Stimulated activated CD4-positive, alpha-beta T cell treated with anti-CD3 and anti-CD28 coated beads, Interleukin-2, amount 100 ng/mL, for 48 hours (primary cell): ENCODE measurements around the gene IFI30.
A peak's percentile ranks its signal among the peaks of the same experiment; 100 is the strongest.

ENCODE experiments used
- DNase-seq, 2 donors: peaks; one replicate each; pipeline ENCODE4 v3.0.0-alpha.2; 2020

Gene IFI30

GRCh38 chr19:18173572-18174288, at the start of gene IFI30:
Gene IFI30, plus strand, starts transcription at chr19:18173813. Its CDS starts 29 bp downstream, at chr19:18173842.
- DNase-seq = peak; percentile 47 to 63

DNA sequence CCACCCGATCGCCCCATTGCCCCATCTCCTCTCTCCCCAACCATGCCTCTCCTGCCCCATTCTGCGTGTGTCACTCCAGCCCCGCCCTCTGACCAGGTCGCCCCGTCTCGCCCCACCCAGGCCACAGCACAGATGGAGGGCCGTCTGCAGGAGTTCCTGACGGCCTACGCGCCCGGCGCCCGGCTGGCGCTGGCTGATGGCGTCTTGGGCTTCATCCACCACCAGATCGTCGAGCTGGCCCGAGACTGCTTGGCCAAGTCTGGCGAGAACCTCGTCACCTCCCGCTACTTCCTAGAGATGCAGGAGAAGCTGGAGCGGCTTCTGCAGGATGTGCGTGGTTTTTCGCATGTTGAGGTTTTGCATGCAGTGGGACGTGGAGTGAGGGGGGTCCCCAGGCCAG, 49.8 kb upstream of the IFI30 start:
- no peak for DNase-seq

DNA sequence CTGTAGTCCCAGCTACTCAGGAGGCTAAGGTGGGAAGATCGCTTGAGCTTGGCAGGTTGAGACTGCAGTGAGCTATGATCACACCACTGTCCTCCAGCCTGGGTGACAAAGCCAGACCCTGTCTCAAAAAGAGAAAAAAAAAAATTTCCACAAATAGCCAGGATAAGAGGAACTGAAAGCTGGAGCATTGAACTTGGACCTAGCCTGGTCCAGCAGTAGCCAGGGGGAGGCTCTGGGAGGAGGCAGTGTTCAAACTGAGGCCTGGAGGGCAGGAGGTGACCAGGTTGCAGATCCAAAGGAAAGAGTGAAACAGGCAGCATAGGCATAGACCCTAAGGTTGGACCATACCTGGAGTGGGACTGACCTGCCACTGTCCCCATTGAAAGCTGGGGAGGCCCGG, 47.5 kb upstream of the IFI30 start:
- no peak for DNase-seq

DNA sequence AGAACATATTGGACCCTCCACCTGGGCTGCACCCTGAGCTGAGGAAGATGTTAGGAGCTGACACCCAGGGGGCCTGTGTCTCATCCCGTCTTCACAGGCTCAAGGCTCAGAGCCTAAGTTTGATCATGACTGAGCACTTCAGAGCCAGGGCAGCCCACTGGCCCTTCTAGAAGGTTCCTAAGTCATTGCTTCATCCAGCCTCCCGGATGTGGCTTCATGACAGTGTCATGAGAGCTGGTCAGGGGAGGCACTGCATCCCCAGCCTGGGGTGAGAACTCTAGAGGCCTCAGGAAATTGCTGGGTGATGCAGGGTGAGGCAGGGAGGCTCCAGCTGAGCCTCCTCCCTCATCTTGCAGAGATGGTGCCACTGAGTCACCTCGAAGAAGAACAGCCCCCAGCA, 45.6 kb upstream of the IFI30 start:
- no peak for DNase-seq

DNA sequence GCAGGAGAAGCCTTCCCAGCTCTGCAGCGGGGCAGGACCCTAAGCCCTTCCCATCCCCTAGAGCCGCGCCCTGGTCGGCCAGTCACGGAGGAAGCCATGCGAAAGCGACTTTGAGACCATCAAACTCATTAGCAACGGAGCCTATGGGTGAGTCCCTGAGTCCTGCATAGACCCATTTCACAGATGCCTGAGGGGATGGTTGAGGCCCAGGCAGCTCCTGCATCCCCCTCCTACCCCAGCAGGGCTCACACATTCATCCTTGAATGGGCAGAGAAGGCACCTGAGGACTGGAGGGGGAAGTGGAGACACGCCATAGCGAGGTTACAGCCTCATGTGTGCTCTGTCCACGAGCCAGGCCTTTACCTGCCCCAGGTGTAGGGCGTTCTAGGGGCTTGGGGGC, 44.8 kb upstream of the IFI30 start:
- DNase-seq = no peak

DNA sequence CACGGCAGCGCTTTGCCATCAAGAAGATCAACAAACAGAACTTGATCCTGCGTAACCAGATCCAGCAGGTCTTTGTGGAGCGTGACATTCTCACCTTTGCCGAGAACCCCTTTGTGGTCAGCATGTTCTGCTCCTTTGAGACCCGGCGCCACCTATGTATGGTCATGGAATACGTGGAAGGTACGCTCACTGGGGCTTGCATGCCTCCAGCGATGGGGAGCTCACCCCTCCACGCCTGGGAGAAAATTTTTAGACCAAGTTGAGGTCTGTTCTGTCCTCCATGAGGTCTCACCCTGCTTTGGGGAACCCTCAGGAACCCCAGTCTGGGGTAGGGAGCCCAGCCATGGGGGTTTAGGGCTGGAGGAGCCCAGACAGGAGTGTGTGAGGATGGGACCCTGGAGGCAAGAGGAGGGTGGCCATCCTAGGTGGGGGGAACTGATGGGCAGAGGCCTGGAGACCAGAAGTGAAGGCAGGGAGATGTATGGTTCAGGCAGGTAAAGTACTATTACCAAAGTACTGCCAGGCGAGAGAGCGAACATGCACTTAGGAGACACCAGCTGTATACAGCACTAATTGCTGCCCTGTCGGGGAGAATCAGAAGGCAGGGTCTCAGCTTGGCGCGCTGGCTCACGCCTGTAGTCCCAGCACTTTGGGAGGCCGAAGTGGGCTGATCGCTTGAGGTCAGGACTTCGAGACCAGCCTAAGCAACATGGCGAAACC, 42.9 kb upstream of the IFI30 start:
- no peak for DNase-seq

GRCh38 chr19:18131841-18132596, 41.6 kb upstream of the IFI30 start:
- no peak for DNase-seq

GRCh38 chr19:18135712-18136584, 37.7 kb upstream of the IFI30 start:
- DNase-seq = no peak

DNA sequence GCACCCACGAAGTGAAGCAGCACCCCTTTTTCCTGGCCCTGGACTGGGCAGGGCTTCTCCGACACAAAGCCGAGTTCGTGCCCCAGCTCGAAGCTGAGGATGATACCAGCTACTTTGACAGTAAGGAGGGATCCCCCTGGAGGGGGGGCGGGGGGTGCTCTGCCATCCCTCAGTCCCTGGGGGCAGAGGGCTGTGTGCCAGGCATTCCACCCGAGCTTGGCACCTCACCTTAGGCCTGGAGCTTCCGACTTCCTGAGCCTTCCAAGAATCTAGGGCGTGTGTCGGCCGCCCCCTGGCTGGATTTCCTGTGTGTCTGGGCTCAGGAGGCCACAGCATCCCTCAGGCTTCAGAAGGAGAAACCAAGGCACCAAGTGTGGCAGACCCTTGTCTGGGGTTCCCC, 36.4 kb upstream of the IFI30 start:
- DNase-seq = no peak

GRCh38 chr19:18137657-18138339, 35.8 kb upstream of the IFI30 start:
- DNase-seq = no peak

DNA sequence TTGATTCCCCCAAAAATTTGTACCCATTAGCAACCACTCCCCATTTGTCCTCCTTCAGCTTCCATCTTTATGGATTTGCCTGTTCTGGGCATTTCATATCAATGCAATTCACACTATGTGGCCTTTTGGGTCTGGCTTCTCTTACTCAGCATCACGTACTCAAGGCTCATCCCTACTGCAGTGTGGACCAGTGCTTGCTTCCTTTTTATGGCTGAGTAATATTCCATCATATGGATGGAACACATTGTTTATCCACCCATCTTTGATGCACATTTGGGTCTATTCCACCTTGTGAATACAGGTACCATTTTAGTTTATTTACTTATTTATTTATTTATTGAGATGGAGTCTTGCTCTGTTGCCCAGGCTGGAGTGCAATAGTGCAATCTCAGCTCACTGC, 33.1 kb upstream of the IFI30 start:
- no peak for DNase-seq

DNA sequence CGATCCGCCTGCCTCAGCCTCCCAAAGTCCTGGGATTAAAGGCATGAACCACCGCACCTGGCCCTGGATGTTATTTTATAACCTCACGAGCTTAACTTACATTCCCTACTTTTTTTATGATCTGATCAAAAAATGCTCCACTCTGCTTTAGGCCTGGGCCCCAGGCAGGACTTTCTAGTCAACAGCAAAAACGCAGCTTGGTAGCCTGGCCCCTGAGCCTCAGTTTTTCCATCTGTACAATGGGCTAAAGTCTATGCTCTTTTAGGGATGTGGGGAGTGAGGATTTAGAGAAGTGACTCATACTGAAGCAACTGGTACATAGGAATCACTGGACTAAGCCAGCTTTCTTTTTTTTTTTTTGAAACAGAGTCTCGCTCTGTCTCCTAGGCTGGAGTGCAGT, 32.6 kb upstream of the IFI30 start:
- DNase-seq = no peak

DNA sequence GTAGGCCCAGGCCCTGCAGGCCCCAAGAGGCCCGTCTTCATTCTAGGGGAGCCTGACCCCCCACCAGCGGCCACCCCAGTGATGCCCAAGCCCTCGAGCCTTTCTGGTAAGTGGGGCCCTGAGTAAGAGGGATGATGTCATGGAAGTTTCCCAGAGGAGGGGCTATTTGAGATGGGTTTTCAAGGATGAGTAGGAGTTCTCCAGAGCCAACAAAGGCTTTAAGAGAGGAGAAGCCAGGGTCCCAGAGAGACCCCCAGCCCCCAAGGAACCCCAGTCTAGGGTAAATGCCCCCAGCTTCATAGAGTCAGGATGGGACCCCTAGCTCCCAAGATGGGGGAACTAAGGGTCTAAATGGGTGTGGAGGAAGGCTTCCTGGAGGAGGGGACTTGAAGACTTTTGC, 29.7 kb upstream of the IFI30 start:
- DNase-seq = no peak

- DNase-seq = no peak
Measured at GRCh38 chr19:18144361-18144760, 29.3 kb upstream of the IFI30 start.

DNA sequence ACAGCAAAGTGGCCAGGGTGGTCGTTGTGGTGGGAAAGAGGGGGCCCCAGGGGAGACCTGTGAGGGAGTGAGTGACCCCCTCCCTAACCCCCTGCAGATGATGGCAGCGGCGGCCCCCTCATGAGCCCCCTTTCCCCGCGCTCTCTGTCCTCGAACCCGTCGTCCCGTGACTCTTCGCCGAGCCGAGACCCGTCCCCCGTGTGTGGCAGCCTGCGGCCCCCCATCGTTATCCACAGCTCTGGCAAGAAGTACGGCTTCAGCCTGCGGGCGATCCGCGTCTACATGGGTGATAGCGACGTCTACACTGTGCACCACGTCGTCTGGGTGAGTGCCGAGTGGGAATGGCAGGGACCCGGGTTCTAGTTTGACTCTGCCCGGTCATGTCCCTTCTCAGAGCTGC, 28.7 kb upstream of the IFI30 start:
- no peak for DNase-seq

DNA sequence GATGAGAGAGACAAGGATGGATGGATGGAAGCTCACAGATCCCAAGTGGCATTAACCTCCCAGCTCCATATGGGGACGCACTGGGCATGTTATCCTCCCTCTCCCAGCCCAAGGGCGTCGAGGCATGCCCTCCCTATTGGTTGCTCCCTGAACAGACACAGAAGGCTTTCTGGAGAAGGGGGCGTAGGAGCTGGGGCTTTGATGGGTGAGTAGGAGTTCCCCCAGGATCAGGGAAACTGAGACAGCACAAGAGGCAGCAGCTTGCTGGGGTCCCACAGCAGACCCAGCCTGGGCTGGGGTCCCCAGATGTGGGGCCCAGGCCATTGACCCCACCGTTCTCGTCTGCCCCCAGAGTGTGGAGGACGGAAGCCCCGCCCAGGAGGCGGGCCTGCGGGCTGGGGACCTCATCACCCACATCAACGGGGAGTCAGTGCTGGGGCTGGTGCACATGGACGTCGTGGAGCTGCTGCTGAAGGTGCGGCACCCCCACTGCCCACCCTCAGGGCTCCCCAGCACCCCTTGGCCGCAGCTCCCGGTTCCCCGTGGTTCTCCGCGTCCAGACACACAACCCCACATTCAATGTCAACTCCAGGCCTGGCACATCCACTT, 28.1 kb upstream of the IFI30 start:
- DNase-seq = no peak

DNA sequence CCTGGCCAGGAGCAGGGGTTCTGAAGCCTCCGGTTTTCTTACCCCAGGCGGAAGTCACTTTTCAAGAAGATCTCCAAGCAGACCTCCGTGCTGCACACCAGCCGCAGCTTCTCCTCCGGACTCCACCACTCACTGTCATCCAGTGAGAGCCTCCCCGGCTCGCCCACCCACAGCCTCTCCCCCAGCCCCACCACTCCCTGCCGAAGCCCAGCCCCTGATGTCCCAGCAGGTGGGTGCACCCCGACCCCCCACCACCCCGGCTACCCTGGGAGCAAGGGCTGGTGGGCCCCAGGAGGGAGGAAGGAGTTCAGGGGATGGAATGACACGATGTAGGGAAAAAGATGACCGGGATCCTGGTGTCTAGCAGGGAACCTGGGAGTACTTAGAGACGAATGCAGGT, 26.2 kb upstream of the IFI30 start:
- DNase-seq = no peak

DNA sequence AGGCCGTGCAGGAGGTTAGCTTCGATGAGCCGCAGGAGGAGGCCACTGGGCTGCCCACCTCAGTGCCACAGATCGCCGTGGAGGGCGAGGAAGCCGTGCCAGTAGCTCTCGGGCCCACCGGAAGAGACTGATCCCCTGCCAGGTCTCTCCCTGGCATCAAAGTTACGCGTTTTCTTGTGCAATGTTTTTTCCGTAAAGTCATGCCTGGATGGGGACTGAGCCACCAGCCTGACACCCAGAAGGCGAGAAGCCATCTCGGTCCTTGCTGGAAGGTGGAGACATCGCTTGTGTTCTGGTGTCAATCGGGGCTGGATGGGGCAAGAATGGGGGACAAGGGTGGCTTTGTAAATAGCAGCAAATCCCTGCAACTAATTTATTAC, 24.0 kb upstream of the IFI30 start:
- no peak for DNase-seq

DNA sequence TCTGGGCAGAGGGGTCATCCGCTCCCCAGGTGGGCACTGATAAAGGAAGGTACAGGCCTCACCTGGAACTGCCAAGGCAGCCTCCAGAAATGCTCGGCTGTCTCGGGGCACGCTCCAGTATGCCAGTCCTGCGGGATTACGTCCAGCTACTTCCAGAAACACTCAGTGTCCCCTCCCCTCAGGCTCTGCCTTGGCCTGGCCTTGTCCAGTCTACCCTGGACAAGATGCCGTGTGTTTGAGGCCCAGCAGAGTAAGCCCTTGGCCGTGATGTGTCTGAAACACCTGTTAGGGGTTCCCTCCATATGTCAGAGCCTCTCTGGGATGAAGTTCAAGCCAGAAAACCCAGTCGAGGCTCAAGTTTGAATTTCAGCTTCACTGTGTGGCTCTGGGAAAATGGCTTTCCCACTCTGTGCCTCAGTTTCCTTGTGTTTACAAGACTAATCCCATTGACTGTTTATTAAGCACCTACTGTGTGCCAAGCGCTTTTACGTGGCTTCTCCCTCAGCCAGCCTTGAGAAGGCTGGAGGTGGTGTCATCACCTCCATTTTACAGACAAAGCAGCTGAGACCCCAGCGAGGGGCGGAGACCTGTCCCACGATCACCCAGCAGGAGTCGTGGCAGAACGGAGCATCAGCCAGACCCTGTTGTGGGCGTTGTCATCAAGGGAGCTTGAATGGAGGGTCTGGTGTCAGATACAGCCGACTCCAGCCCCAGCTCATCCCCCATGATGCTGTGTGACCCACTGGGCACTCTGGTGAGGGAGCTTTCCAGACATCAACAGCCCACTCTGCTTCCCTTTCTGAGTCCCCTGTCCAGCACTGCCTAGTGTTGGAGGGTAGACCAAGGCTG, 22.6 kb upstream of the IFI30 start:
- DNase-seq = no peak

DNA sequence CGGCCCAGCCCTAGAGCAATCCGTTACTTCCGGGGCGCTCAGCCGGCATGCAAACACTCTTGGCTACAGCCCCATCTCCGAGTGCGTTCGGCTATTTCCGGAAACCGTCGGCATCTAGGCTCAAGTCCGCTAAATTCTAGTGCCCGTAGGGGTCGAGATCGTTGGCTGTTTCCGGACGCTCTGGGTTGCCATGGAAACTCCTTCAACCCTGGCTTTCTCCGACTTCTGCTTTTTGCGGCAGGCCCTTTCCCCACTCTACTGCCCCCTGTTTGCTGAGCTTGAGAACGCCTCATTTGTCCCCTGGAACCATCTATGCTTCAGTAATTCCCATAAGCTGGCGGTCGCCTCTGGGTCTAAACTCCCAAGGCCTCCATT, 21.2 kb upstream of the IFI30 start:
- peak; percentile 98 to 99 for DNase-seq
